Esophagus muscularis mucosa (tissue), 4 donors: ENCODE results near the gene GRIK1.

Experiments used
- CTCF ChIP-seq, 3 experiments: fragments of 200-600 bp in 2 of 3; fragments of 450-650 bp in 1 of 3; sonication (generic) in 2 of 3; IDR thresholded peaks; one replicate each; pipeline ENCODE4 v1.5.1; 2017 to 2019; ENCODE audit warnings: antibody characterized with exemption in 3 of 3, mild to moderate bottlenecking in 2 of 3, moderate library complexity in 1 of 3
- EP300 ChIP-seq: sonication (generic); formaldehyde crosslinking; IDR thresholded peaks from one replicate; pipeline ENCODE4 v1.6.1; 2017; ENCODE audit warnings: antibody characterized with exemption
- POLR2A ChIP-seq: fragments of 450-650 bp; IDR thresholded peaks from one replicate; pipeline ENCODE4 v1.6.1; 2017; ENCODE audit warnings: antibody characterized with exemption, moderate library complexity, mild to moderate bottlenecking, low read depth
- POLR2AphosphoS5 ChIP-seq, 2 donors: sonication (generic); formaldehyde crosslinking; IDR thresholded peaks; one replicate each; pipeline ENCODE4 v1.6.1; 2017; ENCODE audit warnings: antibody characterized with exemption in 2 of 2

GRCh38 chr21:29829564-29830275 lies 110.1 kb downstream of the GRIK1 start:
- TF ChIP-seq CTCF (IDR thresholded peaks at IDR 0.05) (no peak), POLR2A (no peak), EP300 (no peak), POLR2AphosphoS5 (IDR thresholded peaks at IDR 0.05) (no peak)
